ENCODE measurements around the gene PTK6.

The PTK6 gene

GRCh38 chr20:63508072-63508768 lies 29.0 kb downstream of the PTK6 start:
- in situ Hi-C loops (cut with MboI; ENCODE audit: low sequenced_read_pairs, unreplicated experiment), result no loop called here
- TF ChIP-seq CTCF (IDR thresholded peaks at IDR 0.05; ENCODE audit: borderline replicate concordance, control extremely low read depth, extremely low read depth, insufficient read depth, missing control alignments), result no peak
- no peak for DNase-seq (ENCODE audit: low spot score)

- no peak for DNase-seq (ENCODE audit: low spot score)
- in situ Hi-C loops (cut with MboI; ENCODE audit: low sequenced_read_pairs, unreplicated experiment), result no loop called here
- TF ChIP-seq CTCF (IDR thresholded peaks at IDR 0.05; ENCODE audit: borderline replicate concordance, control extremely low read depth, extremely low read depth, insufficient read depth, missing control alignments), result no peak
Measured at GRCh38 chr20:63507083-63507743, 30.0 kb downstream of the PTK6 start.

GRCh38 chr20:63505723-63506122 lies 31.5 kb downstream of the PTK6 start:
- in situ Hi-C loops (cut with MboI; ENCODE audit: low sequenced_read_pairs, unreplicated experiment), result no loop called here
- DNase-seq (ENCODE audit: low spot score), result no peak
- no peak for TF ChIP-seq CTCF (IDR thresholded peaks at IDR 0.05; ENCODE audit: borderline replicate concordance, control extremely low read depth, extremely low read depth, insufficient read depth, missing control alignments)

- TF ChIP-seq CTCF (IDR thresholded peaks at IDR 0.05; ENCODE audit: borderline replicate concordance, control extremely low read depth, extremely low read depth, insufficient read depth, missing control alignments), result no peak
- in situ Hi-C loops (cut with MboI; ENCODE audit: low sequenced_read_pairs, unreplicated experiment), result no loop called here
- DNase-seq (ENCODE audit: low spot score), result no peak
Measured at GRCh38 chr20:63505281-63505680, 31.9 kb downstream of the PTK6 start.

- no peak for DNase-seq (ENCODE audit: low spot score)
- in situ Hi-C loops (cut with MboI; ENCODE audit: low sequenced_read_pairs, unreplicated experiment), result no loop called here
- TF ChIP-seq CTCF (IDR thresholded peaks at IDR 0.05; ENCODE audit: borderline replicate concordance, control extremely low read depth, extremely low read depth, insufficient read depth, missing control alignments), result no peak
Measured at GRCh38 chr20:63504642-63505041, 32.5 kb downstream of the PTK6 start.

- no peak for TF ChIP-seq CTCF (IDR thresholded peaks at IDR 0.05; ENCODE audit: borderline replicate concordance, control extremely low read depth, extremely low read depth, insufficient read depth, missing control alignments)
- in situ Hi-C loops (cut with MboI; ENCODE audit: low sequenced_read_pairs, unreplicated experiment), result no loop called here
- DNase-seq (ENCODE audit: low spot score), result no peak
Measured at GRCh38 chr20:63503524-63503923, 33.7 kb downstream of the PTK6 start.
